GM19468 (cell line): ENCODE results near the gene SLC29A1.

Experiments
- ATAC-seq: cut with Tn5 transposase; IDR thresholded peaks from one replicate; pipeline ENCODE4 v1.9.1; 2021; ENCODE audit warnings: mild to moderate bottlenecking, moderate library complexity, moderate number of reproducible peaks; ENCODE audit not compliant: unreplicated experiment; ENCODE audit errors: extremely low read depth

Gene SLC29A1

GRCh38 chr6:44234101-44235025 is 11.0 kb downstream of the SLC29A1 start:
- no peak for ATAC-seq

GRCh38 chr6:44235269-44235668 is 11.9 kb downstream of the SLC29A1 start:
- ATAC-seq = no peak

DNA sequence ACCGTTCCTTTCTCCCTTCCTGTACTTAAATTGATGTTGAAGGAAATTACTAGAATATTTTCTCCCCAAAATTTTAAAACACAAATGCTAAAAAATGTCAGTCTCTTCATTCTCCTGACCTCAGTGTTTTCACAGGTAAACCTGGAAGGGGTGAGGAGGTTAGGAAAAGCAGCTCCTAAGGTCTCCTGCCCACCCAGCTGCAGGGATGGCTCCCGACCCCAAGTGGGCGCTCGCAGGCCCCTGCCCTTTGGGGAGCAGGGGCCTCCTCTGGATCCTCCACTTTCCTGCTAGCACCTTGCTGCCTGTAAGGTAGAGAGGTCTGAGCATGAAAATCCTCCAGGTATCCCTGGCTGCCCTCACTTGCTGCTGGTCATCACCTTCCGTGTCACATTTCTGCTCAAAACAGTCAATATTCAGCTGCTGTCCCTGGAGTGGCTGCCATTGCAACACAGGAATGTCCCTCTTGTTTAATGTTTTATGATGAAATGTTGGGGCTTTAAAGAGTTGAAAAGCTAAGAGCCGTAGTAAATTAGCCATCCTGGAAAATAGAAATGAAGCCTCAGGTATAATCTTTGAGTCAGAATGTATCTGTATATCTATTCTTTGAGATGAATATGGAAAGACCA is 12.6 kb downstream of the SLC29A1 start:
- ATAC-seq = no peak

- no peak for ATAC-seq
Observed at GRCh38 chr6:44237021-44237812, 13.8 kb downstream of the SLC29A1 start.

- ATAC-seq = peak; percentile 81
Observed at GRCh38 chr6:44237813-44238433, 14.5 kb downstream of the SLC29A1 start.

DNA sequence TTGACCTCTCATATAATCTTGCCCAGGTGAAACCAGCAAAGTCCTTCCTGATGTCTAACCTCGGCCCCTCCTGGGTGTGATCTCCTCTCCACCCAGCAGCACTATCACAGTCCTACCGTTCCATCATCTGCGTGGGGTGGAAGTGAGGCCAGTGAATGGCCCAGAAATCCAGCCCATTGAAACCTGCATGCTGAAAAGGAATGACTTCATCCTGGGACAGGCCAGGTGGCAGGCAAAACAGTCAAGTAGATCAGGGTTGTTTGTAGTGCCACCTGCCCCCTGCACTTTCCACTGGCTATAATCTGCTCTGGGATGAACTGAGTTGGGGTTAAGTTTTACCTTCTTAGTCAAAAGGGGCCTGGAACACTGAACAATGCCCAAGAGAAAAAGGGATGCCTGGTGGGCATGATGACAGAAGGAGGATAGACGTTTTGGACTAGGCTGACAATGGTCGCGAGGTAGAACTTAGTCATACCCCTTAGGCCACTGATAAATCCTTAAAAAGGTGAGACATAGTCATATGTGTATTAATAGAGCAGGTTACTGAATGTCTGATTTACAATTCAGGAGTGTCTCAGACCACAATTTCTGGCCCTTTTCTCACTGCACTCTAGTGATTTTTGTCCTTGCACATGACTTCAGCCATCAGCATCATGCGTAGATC is 15.4 kb downstream of the SLC29A1 start:
- no peak for ATAC-seq

DNA sequence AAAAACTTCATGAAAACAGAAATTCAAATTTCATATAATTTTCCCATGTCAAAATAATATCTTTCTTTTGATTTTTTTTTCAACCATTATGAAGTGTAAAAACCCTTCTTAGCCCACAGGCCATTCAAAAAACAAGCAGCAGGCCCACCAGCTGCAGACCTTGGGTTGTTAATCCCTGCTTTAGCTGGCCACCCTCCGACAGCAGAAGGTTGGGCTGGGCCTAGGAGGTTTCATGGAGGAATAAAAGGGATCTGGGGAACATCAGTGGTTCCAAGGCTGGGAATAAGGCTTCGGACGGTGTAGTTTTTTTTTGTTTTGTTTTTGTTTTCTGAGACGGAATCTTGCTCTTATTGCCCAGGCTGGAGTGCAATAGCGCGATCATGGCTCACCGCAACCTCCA is 19.9 kb downstream of the SLC29A1 start:
- ATAC-seq = no peak

GRCh38 chr6:44245391-44245911 is 22.1 kb downstream of the SLC29A1 start:
- ATAC-seq = no peak

DNA sequence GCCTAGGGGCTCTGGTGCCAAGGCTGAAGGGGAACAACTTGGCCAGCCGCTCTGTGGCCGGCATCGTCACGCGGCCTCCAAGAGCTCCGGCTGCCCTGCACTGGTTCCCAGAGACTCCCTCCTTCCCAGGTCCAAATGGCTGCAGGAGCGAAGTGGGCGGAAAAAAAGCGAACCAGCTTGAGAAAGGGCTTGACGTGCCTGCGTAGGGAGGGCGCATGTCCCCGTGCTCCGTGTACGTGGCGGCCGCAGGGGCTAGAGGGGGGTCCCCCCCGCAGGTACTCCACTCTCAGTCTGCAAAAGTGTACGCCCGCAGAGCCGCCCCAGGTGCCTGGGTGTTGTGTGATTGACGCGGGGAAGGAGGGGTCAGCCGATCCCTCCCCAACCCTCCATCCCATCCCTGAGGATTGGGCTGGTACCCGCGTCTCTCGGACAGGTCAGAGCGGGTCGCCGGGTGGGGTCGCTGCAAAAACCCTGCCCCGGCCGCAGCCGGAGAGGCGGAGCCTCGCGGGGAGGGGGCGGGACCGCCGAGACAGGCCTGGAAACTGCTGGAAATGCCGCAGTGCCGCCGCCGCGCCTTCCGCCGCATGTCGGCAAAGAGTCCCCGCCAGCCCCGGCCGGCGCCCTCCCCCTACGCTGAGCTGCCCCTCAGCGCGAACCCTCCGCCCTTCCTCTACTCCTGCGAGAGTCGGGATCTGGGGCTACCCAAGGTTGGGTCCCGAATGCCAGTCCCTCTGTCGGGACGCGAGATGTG is 22.7 kb downstream of the SLC29A1 start:
- peak; percentile 18 for ATAC-seq

- ATAC-seq = peak; percentile 54
Observed at GRCh38 chr6:44246663-44247337, 23.4 kb downstream of the SLC29A1 start, which contains the start of gene HSP90AB1. Gene HSP90AB1 (plus strand): TSS chr6:44247101. CDS start chr6:44248630, 1,529 bp downstream.

DNA sequence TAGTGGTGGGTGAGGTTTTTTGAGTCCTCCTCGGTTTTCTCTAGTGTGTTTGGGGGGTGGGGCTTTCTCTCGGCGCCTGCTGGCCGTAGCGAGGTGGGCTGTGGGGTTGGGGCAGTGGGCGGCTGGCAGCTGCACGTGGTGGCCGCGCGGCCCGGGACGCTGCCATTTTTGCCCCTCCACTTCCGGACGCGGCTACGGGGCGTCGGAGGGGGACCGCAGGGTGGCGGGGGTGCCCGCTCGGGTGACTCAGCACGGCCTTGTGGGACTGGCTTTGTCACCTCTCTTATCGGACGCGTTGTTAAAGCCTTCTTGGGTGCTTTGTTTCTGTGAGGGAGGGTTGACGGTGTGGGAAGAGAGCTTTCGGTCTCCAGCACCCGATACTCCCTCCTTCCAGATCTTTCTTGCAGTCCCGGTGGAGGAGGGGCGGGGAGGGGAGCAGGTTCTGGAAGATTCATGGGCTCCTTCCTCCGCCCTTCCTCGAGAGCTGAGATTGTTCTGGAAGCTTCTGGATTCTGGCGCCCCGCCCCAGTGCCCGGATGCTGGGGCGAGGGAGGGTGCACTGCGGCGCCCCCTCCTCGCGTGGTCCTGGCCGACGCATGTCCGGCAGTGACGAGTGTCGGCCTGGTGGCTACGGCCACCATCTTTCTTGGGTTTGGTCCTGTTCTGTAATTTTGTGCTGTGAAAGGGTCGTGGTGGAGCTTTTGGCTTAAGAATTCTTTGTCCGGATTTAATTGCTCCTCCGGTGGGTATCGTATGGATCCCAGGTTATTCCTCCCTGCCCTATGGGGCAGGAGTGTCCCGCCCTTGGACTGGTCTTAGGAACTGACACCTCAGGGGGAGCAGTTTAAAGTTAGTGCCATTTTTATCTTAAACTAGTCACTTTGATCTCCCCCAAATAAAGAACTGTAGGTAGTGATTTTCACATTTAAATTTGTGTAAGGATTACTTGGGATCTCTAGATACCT is 24.2 kb downstream of the SLC29A1 start:
- peak; percentile 20 for ATAC-seq

DNA sequence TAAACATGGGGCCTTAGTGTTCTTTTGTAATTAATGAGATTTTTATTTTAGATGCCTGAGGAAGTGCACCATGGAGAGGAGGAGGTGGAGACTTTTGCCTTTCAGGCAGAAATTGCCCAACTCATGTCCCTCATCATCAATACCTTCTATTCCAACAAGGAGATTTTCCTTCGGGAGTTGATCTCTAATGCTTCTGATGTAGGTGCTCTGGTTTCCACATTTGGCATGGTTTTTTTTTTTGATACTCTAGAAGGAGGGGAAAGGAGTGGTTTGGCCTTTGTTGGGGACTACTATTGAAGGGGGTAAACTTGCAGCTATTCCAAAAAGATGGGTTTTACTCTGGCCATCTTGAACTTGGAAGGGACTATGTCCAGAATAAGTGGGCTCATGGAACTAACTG is 25.2 kb downstream of the SLC29A1 start:
- no peak for ATAC-seq

DNA sequence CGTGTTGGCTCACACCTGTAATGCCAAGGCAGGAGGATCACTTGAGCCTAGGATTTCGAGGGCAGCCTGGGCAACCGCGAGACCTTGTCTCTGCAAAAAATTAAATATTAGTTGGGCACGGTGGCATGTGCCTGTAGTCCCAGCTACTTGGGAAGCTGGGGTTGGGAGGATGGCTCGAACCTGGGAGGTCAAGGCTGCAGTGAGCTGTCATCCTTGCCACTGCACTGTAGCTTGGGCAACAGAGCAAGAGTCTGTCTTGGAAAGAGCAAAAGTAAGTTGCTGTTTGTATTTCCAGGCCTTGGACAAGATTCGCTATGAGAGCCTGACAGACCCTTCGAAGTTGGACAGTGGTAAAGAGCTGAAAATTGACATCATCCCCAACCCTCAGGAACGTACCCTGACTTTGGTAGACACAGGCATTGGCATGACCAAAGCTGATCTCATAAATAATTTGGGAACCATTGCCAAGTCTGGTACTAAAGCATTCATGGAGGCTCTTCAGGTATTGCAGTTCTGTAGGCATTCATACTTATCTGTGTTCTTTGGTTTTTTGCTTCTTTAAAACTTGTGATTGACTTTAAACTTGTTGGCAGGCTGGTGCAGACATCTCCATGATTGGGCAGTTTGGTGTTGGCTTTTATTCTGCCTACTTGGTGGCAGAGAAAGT is 25.8 kb downstream of the SLC29A1 start:
- no peak for ATAC-seq

- ATAC-seq = no peak
Observed at GRCh38 chr6:44250067-44250717, 26.8 kb downstream of the SLC29A1 start.

DNA sequence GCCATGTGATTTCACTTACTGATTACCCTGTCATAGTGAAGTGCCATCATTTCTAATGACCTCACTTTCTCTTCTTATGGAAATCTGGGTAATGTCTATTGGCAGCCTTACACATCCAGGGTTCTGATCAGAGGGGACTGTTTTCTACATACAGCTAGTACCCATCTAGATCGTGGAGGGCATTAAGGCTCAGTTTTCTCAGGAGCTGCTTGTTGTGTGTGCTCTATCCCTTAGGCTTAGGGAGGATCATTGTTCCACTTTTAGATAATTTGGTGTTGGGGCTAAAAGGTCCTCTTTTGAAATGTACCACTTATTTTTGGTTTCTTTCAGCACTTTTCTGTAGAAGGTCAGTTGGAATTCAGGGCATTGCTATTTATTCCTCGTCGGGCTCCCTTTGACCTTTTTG is 27.3 kb downstream of the SLC29A1 start:
- ATAC-seq = no peak
